HCT116 (cell line): Measurements from ENCODE around the gene LRRC56. TPM values are rescaled to one million over a fixed set of nuclear protein-coding genes. Genes with fewer than 3 reads are reported as not detected.

Experiments
- ATAC-seq: fragments of 200-7000 bp; cut with Tn5 transposase; 2 replicates; pipeline ENCODE4 v1.9.1; 2020; ENCODE audit warnings: mild to moderate bottlenecking, moderate library complexity
- BruUV-seq: library from RNA; stranded (reverse); fragments of 400-500 nt; replicated peaks from 2 replicates; lab custom pipeline; 2021; lab: Mats Ljungman, UMichigan
- CTCF ChIA-PET: fragments of 300-600 bp; sonication (Branson Sonifier 250); formaldehyde crosslinking; loops from one replicate; lab custom pipeline; 2021; ENCODE audit warnings: antibody characterized with exemption; lab: Charles Lee
- POLR2A ChIA-PET: fragments of 300-600, 350-600 bp; sonication (Branson Sonifier 250); formaldehyde crosslinking; loops from one replicate; lab custom pipeline; 2021; ENCODE audit warnings: antibody characterized with exemption; lab: Charles Lee
- RAD21 ChIA-PET, 2 experiments: fragments of 300-600 bp; sonication (Branson Sonifier 250); formaldehyde crosslinking; loops; one replicate each; lab custom pipeline; 2023; ENCODE audit warnings: low total read pairs in 2 of 2; ENCODE audit not compliant: uncharacterized antibody in 2 of 2, unreplicated experiment in 2 of 2, low non-redundant PET in 1 of 2; lab: Charles Lee
- DNase-seq: peaks from one replicate; pipeline ENCODE4 v3.0.0-alpha.2; 2010; ENCODE audit warnings: low read depth, low spot score
- H2AFZ ChIP-seq: fragments of 200-600 bp; shearing (Covaris generic), sonication (generic); 2 replicates; pipeline ENCODE4 v1.6.1; 2017; ENCODE audit warnings: low read depth, mixed run types, mixed read lengths, antibody characterized with exemption, low read length; ENCODE audit not compliant: poor library complexity, severe bottlenecking
- H3K27ac ChIP-seq: 2 replicates; pipeline ENCODE4 v1.5.1; 2012; ENCODE audit warnings: low read depth, low read length
- H3K27me3 ChIP-seq: fragments of 200-600 bp; sonication (generic); 2 replicates; pipeline ENCODE4 v1.6.1; 2016; ENCODE audit warnings: mixed run types, low read length, mixed read lengths; ENCODE audit not compliant: insufficient read depth
- H3K36me3 ChIP-seq, 2 experiments: fragments of 200-500 bp in 1 of 2; fragments of 200-600 bp in 1 of 2; sonication (Bioruptor generic) in 1 of 2; sonication (generic) in 1 of 2; 2 replicates each; pipeline versions ENCODE4 v1.5.1 to v1.6.1; 2014 to 2016; ENCODE audit warnings: low read length in 2 of 2, inconsistent platforms in 1 of 2, mixed read lengths in 1 of 2, mixed run types in 1 of 2; ENCODE audit not compliant: insufficient read depth in 2 of 2, control insufficient read depth in 1 of 2
- H3K4me1 ChIP-seq, 2 experiments: fragments of 200-600 bp in 1 of 2; sonication (generic) in 1 of 2; 2 replicates each; pipeline versions ENCODE4 v1.5.1 to v1.6.1; 2012 to 2017; ENCODE audit warnings: low read length in 2 of 2, inconsistent platforms in 1 of 2, mild to moderate bottlenecking in 1 of 2, mixed read lengths in 1 of 2, mixed run types in 1 of 2, moderate library complexity in 1 of 2; ENCODE audit not compliant: insufficient read depth in 2 of 2, control insufficient read depth in 1 of 2
- H3K4me2 ChIP-seq: fragments of 200-600 bp; sonication (generic); 2 replicates; pipeline ENCODE4 v1.6.1; 2017; ENCODE audit warnings: mixed run types, low read length, mixed read lengths
- H3K4me3 ChIP-seq, 2 experiments: fragments of 200-600 bp in 1 of 2; sonication (generic) in 1 of 2; replicated peaks in 1 of 2; 2 replicates each; pipeline ENCODE4 v1.5.1; 2011 to 2016; ENCODE audit warnings: low read length in 2 of 2, control low read depth in 1 of 2, low read depth in 1 of 2, mild to moderate bottlenecking in 1 of 2, mixed read lengths in 1 of 2, mixed run types in 1 of 2
- H3K79me2 ChIP-seq: fragments of 200-600 bp; sonication (generic); 2 replicates; pipeline ENCODE4 v1.6.1; 2017; ENCODE audit warnings: mild to moderate bottlenecking, mixed run types, low read length, moderate library complexity, mixed read lengths; ENCODE audit not compliant: insufficient read depth
- H3K9ac ChIP-seq: fragments of 200-600 bp; sonication (generic); 2 replicates; pipeline ENCODE4 v1.6.1; 2016; ENCODE audit warnings: low read length, mixed read lengths
- H3K9me2 ChIP-seq: fragments of 200-600 bp; sonication (generic), shearing (Covaris generic); 2 replicates; pipeline ENCODE4 v1.6.1; 2017; ENCODE audit warnings: mixed run types, mild to moderate bottlenecking, moderate library complexity; ENCODE audit not compliant: insufficient read depth
- H3K9me3 ChIP-seq, 2 experiments: fragments of 200-500 bp in 1 of 2; fragments of 200-600 bp in 1 of 2; sonication (Bioruptor generic) in 1 of 2; sonication (generic) in 1 of 2; 2 replicates each; pipeline ENCODE4 v1.6.1; 2014 to 2017; ENCODE audit warnings: low read length in 2 of 2, mixed read lengths in 2 of 2, inconsistent platforms in 1 of 2, low read depth in 1 of 2, mild to moderate bottlenecking in 1 of 2, mixed run types in 1 of 2, moderate library complexity in 1 of 2; ENCODE audit not compliant: control insufficient read depth in 1 of 2, insufficient read depth in 1 of 2
- H4K20me1 ChIP-seq: fragments of 200-600 bp; sonication (generic), shearing (Covaris generic); 2 replicates; pipeline ENCODE4 v1.6.1; 2017; ENCODE audit warnings: mixed run types, mild to moderate bottlenecking, moderate library complexity; ENCODE audit not compliant: insufficient read depth
- CBX3 ChIP-seq: IDR thresholded peaks from 2 replicates; pipeline ENCODE4 v1.6.1; 2012; ENCODE audit warnings: low read depth
- CEBPB ChIP-seq: IDR thresholded peaks from 2 replicates; pipeline ENCODE4 v1.6.1; 2012; ENCODE audit warnings: low read depth
- ELF1 ChIP-seq: IDR thresholded peaks from 2 replicates; pipeline ENCODE4 v1.6.1; 2012; ENCODE audit warnings: low read depth, borderline replicate concordance
- EZH2 ChIP-seq: fragments of 200-600 bp; sonication (generic); IDR thresholded peaks from 2 replicates; pipeline ENCODE4 v1.6.1; 2017; ENCODE audit warnings: antibody characterized with exemption, mixed run types
- EZH2phosphoT487 ChIP-seq: fragments of 200-600 bp; IDR thresholded peaks from 2 replicates; pipeline ENCODE4 v1.6.1; 2018; ENCODE audit warnings: antibody characterized with exemption, borderline replicate concordance
- FOSL1 ChIP-seq: IDR thresholded peaks from 2 replicates; pipeline ENCODE4 v1.6.1; 2012; ENCODE audit warnings: low read depth
- JUND ChIP-seq: IDR thresholded peaks from 2 replicates; pipeline ENCODE4 v1.6.1; 2012
- POLR2A ChIP-seq: IDR thresholded peaks from 2 replicates; pipeline ENCODE4 v1.7.0; 2011; ENCODE audit warnings: borderline replicate concordance; ENCODE audit not compliant: insufficient read depth, insufficient read length; ENCODE audit errors: extremely low read depth
- SIN3A ChIP-seq: IDR thresholded peaks from 2 replicates; pipeline ENCODE4 v1.6.1; 2012; ENCODE audit warnings: low read depth
- SP1 ChIP-seq: IDR thresholded peaks from 2 replicates; pipeline ENCODE4 v1.6.1; 2012; ENCODE audit warnings: low read depth
- SRF ChIP-seq: IDR thresholded peaks from 2 replicates; pipeline ENCODE4 v1.6.1; 2012; ENCODE audit warnings: low read depth
- TCF7L2 ChIP-seq: IDR thresholded peaks from 2 replicates; pipeline ENCODE4 v1.7.0; 2011; ENCODE audit warnings: borderline replicate concordance, inconsistent platforms; ENCODE audit not compliant: insufficient read depth, insufficient read length; ENCODE audit errors: extremely low read depth
- ZFX ChIP-seq: fragments of 450-650 bp; IDR thresholded peaks from 2 replicates; pipeline ENCODE4 v1.6.1; 2017
- ZNF274 ChIP-seq: fragments of 200-500 bp; sonication (Bioruptor generic); IDR thresholded peaks from 2 replicates; pipeline ENCODE4 v1.6.1; 2014; ENCODE audit warnings: mild to moderate bottlenecking, low read depth, low read length, inconsistent platforms
- intact Hi-C: fragments of 100-400 bp; cut with micrococcal nuclease; formaldehyde crosslinking; loops from 2 replicates; pipeline ENCODE4 v1.10.0; 2022
- total RNA-seq: library from RNA; stranded (reverse); gene quantifications from one replicate; pipeline ENCODE4 v1.2.1, GENCODE V29; 2021; ENCODE audit not compliant: unreplicated experiment
- TF ChIP-seq, protein P1 (sequence below), 3 experiments: fragments of 200-600 bp in 1 of 3; sonication (generic) in 1 of 3; IDR thresholded peaks in 2 of 3; conservative IDR thresholded peaks in 1 of 3; 2 replicates each; pipeline ENCODE4 v1.5.1; 2012 to 2017; ENCODE audit warnings: low read depth in 2 of 3, low read length in 2 of 3, antibody characterized with exemption in 1 of 3, borderline replicate concordance in 1 of 3, control low read depth in 1 of 3, mild to moderate bottlenecking in 1 of 3, mixed read lengths in 1 of 3, mixed run types in 1 of 3, moderate library complexity in 1 of 3; ENCODE audit not compliant: insufficient read depth in 1 of 3

LRRC56 gene
- total RNA-seq, 1 experiment from 2014 or later = 9.1 TPM

DNA sequence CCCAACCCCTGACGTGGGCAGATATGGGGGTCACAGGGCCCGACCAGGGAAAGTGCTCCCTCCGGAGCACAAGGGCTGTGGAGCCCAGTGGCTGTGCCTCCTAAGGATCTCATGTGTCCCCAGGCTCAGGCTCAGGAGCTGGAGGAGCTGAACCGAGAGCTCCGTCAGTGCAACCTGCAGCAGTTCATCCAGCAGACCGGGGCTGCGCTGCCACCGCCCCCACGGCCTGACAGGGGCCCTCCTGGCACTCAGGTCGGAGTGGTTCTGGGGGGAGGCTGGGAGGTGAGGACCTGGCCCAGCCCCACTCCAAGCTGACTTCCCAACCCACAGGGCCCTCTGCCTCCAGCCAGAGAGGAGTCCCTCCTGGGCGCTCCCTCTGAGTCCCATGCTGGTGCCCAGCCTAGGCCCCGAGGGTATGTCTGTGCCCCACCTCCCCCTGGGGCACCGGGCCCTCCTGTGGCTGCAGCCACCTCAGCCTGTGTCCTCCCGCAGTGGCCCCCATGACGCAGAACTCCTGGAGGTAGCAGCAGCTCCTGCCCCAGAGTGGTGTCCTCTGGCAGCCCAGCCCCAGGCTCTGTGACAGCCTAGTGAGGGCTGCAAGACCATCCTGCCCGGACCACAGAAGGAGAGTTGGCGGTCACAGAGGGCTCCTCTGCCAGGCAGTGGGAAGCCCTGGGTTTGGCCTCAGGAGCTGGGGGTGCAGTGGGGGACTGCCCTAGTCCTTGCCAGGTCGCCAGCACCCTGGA lies 25.9 kb downstream of the LRRC56 start:
- ChIA-PET RAD21 (no interaction called here), POLR2A (interaction anchor here (2.1 kb wide), 1 partner anchor 13 kb away, joined by 8 read pairs; the partner anchor contains the start of gene PHRF1), CTCF (no interaction called here)
- Histone ChIP-seq H3K9me3 (no peaks in the 10 kb centered on the region), H3K27ac (peak overlapping the region; percentile 17; the same call in 1 of the 2 replicates), H3K4me2 (no peak overlapping the region), H2AFZ (no peak overlapping the region), H3K4me3 (no peak overlapping the region), H3K36me3 (0 out of 4 replicates have a peak, but pooled peaks cover 0 to 3% of the 10 kb centered on the region in 2 experiments), H3K9me2 (no peaks in the 10 kb centered on the region), H3K27me3 (no peaks in the 10 kb centered on the region), H3K9ac (no peak overlapping the region), H3K4me1 (peaks cover 23 to 65% of the 10 kb centered on the region in 2 experiments), H4K20me1 (no peaks in the 10 kb centered on the region), H3K79me2 (peaks cover 15% of the 10 kb centered on the region)
- no TSS peak for BruUV-seq
- no peak for ATAC-seq
- no peak for TF ChIP-seq EZH2phosphoT487
- TF ChIP-seq, protein P1, sequence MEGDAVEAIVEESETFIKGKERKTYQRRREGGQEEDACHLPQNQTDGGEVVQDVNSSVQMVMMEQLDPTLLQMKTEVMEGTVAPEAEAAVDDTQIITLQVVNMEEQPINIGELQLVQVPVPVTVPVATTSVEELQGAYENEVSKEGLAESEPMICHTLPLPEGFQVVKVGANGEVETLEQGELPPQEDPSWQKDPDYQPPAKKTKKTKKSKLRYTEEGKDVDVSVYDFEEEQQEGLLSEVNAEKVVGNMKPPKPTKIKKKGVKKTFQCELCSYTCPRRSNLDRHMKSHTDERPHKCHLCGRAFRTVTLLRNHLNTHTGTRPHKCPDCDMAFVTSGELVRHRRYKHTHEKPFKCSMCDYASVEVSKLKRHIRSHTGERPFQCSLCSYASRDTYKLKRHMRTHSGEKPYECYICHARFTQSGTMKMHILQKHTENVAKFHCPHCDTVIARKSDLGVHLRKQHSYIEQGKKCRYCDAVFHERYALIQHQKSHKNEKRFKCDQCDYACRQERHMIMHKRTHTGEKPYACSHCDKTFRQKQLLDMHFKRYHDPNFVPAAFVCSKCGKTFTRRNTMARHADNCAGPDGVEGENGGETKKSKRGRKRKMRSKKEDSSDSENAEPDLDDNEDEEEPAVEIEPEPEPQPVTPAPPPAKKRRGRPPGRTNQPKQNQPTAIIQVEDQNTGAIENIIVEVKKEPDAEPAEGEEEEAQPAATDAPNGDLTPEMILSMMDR (IDR thresholded peaks at IDR 0.05 in 2 of 3, conservative IDR thresholded peaks at IDR 0.05 in 1 of 3; ENCODE audit: borderline replicate concordance in 1 of 3, insufficient read depth in 1 of 3, low read depth in 2 of 3, low read length in 2 of 3) = no peak
- TF ChIP-seq POLR2A = no peak
- no peak for TF ChIP-seq SIN3A
- TF ChIP-seq TCF7L2 = no peak
- no peak for TF ChIP-seq JUND
- no peak for TF ChIP-seq EZH2
- TF ChIP-seq ZNF274 = no peak
- TF ChIP-seq ELF1 = no peak
- no peak for TF ChIP-seq FOSL1
- TF ChIP-seq ZFX = no peak
- TF ChIP-seq SRF = no peak
- no peak for TF ChIP-seq CBX3
- no peak for TF ChIP-seq CEBPB
- TF ChIP-seq SP1 = no peak
- intact Hi-C loops = no loop called here
- no peak for DNase-seq
